Brain microvascular endothelial cell (primary cell): ENCODE data around the gene HEPACAM.
A peak's percentile ranks its signal among the peaks of the same experiment; 100 is the strongest.

ENCODE experiments used
- DNase-seq: peaks from one replicate; pipeline ENCODE4 v3.0.0-alpha.2; 2020
- H3K27ac ChIP-seq: fragments of 250-450 bp; sonication (Bioruptor Pico); 2 replicates; pipeline ENCODE4 v1.5.1; 2020; ENCODE audit warnings: mild to moderate bottlenecking, moderate library complexity
- H3K27me3 ChIP-seq: fragments of 250-450 bp; sonication (Bioruptor Pico); replicated peaks from 2 replicates; pipeline ENCODE4 v1.5.1; 2020; ENCODE audit warnings: mild to moderate bottlenecking
- H3K36me3 ChIP-seq: fragments of 250-450 bp; sonication (Bioruptor Pico); replicated peaks from 2 replicates; pipeline ENCODE4 v1.5.1; 2020; ENCODE audit warnings: mild to moderate bottlenecking
- H3K4me3 ChIP-seq: 2 replicates; pipeline ENCODE4 v1.5.1; 2011; ENCODE audit warnings: low read depth, mild to moderate bottlenecking, control low read depth, low read length, moderate library complexity
- in situ Hi-C: cut with HindIII; loops from 2 replicates; pipeline ENCODE4 v1.10.0; 2017; ENCODE audit warnings: low sequenced_read_pairs, low pct_ligation_motif_present
- TF ChIP-seq, protein P1 (sequence below): IDR thresholded peaks from 2 replicates; pipeline ENCODE4 v1.5.1; 2011; ENCODE audit warnings: low read depth, mild to moderate bottlenecking, moderate library complexity, low read length, control low read depth, inconsistent platforms; ENCODE audit errors: missing control alignments

Gene HEPACAM

DNA sequence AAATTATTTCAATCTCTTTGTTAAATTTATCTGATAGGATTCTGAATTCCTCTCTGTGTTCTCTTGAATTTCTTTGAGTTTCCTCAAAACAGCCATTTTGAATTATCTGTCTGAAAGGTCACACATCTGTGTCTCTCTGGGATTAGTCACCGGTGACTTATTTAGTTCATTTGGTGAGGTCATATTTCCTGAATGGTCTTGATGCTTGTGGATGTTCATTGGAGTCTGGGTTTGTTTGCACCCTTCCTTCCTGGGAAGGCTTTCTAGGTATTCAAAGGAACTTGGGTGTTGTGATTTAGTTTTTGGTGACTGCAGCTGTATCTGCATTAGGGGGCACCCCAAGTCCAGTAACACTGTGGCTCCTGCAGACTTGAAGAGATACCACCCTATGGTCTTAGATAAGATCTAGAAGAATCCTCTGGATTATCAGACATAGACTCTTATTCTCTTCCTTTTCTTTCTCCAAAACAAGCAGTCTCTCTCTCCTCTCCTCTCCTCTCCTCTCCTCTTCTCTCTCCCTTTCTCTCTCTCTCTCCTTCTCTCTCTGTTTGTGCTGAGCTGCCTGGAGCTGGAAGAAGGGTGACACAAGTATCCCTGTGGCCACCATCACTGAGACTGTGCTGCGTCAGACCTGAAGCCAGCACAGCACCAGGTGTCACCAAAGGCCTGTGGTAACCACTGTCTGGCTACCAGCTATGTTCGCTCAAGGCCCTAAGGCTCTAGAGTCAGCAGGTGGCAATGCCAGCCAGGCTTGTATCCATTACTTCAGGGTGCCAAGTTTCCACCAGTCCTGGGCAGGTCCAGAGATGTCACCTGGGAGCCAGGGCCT lies 20.1 kb downstream of the HEPACAM start:
- peak; percentile 66 for DNase-seq
- Histone ChIP-seq H3K4me3 (no peak overlapping the region), H3K27ac (peak overlapping the region; percentile 37), H3K27me3 (no peaks in the 10 kb centered on the region), H3K36me3 (no peaks in the 10 kb centered on the region)
- TF ChIP-seq, protein P1, sequence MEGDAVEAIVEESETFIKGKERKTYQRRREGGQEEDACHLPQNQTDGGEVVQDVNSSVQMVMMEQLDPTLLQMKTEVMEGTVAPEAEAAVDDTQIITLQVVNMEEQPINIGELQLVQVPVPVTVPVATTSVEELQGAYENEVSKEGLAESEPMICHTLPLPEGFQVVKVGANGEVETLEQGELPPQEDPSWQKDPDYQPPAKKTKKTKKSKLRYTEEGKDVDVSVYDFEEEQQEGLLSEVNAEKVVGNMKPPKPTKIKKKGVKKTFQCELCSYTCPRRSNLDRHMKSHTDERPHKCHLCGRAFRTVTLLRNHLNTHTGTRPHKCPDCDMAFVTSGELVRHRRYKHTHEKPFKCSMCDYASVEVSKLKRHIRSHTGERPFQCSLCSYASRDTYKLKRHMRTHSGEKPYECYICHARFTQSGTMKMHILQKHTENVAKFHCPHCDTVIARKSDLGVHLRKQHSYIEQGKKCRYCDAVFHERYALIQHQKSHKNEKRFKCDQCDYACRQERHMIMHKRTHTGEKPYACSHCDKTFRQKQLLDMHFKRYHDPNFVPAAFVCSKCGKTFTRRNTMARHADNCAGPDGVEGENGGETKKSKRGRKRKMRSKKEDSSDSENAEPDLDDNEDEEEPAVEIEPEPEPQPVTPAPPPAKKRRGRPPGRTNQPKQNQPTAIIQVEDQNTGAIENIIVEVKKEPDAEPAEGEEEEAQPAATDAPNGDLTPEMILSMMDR: no peak
- in situ Hi-C loops: no loop called here

DNA sequence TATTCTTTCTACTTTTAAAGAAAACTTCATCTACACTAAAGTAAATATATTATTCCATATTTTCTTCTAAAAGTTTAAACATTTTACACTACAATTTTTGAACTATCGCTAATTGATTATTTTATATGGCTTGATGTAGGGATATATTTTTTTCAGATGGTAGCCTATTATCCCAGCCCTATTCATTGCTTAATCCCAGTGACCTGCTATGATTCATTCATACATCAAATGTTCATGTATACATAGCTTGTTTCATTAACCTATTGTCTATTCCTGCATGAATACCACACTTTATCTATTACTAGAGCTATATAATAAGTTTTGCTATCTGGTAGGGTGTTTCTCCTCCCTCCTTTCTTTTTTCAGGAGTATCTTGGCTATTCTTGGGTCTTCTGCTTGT lies 33.2 kb downstream of the HEPACAM start:
- Histone ChIP-seq H3K27me3 (no peaks in the 10 kb centered on the region), H3K36me3 (no peaks in the 10 kb centered on the region), H3K27ac (no peak overlapping the region), H3K4me3 (no peak overlapping the region)
- TF ChIP-seq, protein P1: no peak
- DNase-seq: no peak
- in situ Hi-C loops: no loop called here

DNA sequence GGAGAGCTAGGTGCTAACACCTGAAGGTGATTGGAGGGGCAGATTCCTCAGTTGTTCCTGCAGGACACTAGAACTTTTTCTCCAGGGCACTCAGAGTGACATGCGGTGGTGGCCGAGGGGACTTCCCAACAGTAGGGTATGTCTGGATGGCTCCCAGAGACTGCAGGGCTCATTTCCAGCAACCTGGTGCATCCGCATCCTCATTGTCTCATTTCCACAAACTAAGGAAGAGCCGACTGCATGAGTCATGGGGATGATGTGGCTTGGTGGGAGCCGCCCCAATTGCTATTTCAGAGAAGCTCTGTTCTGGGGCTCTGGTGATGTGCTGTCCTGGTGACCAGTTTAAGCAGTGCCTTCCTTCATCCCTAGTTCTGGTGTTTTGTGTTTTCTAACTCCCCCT lies 35.4 kb downstream of the HEPACAM start:
- peak overlapping the region; percentile 81 for H3K27ac ChIP-seq
- in situ Hi-C loops: no loop called here
- TF ChIP-seq, protein P1: no peak
- H3K36me3 ChIP-seq: no peaks in the 10 kb centered on the region
- no peak overlapping the region for H3K4me3 ChIP-seq
- peak; percentile 89 for DNase-seq
- H3K27me3 ChIP-seq: no peaks in the 10 kb centered on the region

DNA sequence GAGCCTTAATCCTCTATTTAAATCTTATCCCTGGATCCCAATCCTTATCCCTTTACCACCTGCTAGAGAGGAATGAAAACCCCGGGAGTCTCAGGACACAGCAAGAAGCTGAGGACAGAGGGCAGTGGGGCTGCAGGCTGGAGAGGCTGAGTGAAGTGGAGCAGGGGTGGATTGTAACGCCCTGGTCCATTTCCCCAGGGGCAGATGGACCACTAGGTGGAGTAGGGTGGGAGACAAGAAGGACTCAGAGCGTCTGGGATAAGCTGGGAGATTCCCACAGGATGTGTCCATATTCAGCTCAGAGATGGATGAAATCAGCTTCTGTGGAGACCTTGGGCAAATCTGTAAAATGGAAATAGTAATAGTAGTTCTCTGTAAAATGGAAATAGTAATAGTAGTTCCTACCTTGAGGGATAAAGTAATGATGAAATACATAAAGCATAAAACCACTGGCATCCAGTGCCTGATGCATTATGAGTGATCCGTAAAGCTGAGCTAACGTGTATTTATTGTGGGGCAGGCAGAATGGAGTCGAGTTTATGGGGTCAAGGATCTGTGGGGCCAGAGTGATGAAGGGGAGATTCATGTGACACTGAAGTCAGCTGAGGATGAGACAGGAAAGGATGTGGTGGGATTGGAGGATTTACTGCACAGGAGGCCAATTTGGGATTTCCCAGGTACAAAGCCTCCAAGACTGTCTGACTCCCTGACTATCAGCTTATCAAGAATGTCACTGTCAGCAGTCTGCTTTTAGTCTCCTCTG lies 36.3 kb downstream of the HEPACAM start:
- Histone ChIP-seq H3K4me3 (no peak overlapping the region), H3K27ac (peak overlapping the region; percentile 81), H3K36me3 (no peaks in the 10 kb centered on the region), H3K27me3 (no peaks in the 10 kb centered on the region)
- TF ChIP-seq, protein P1: peak; percentile 57
- no peak for DNase-seq
- in situ Hi-C loops: no loop called here

DNA sequence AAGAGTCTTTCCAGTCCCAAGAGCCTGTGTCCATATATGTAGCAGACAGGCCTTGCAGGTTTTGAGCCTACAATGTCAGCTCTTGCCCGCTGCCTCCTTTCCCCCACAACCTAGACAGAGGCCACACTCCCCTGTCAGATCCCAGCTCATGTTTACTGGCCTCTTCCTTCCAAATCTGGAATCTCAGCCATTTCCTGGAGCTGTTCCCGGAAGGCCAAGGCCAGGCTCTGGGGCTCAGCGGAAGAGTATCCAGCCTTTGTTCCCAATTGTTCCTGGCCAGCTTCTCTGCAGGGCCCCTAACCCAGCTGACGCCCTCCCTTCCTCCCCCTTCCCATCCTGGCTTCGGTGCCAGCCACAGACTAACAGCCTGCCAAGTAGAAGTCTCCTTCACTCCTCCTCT lies 37.1 kb downstream of the HEPACAM start:
- Histone ChIP-seq H3K4me3 (no peak overlapping the region), H3K27me3 (no peaks in the 10 kb centered on the region), H3K27ac (peak overlapping the region; percentile 81), H3K36me3 (no peaks in the 10 kb centered on the region)
- in situ Hi-C loops: no loop called here
- TF ChIP-seq, protein P1: no peak
- DNase-seq: no peak
